Activated CD4-positive, alpha-beta memory T cell treated with anti-CD3 and anti-CD28 coated beads, Interleukin-2, amount 10 ng/mL, durations not matched to agents 7 days and 5 days (primary cell): ENCODE data around the gene CDK5RAP3. TPM values are rescaled to one million over a fixed set of nuclear protein-coding genes. Genes with fewer than 3 reads are reported as not detected.
"Not testable (repeated sequence)": the region's sequence is repeated elsewhere in the genome, so short reads cannot be mapped to it uniquely, and the experiment has no call there.

ENCODE experiments used
- CTCF ChIA-PET: fragments of 350-600 bp; sonication (Branson Sonifier 250); formaldehyde crosslinking; loops from one replicate; lab custom pipeline; 2021; ENCODE audit warnings: antibody characterized with exemption, inconsistent platforms; lab: Charles Lee
- POLR2A ChIA-PET: fragments of 350-600 bp; sonication (Branson Sonifier 250); formaldehyde crosslinking; loops from one replicate; lab custom pipeline; 2021; ENCODE audit warnings: antibody characterized with exemption; lab: Charles Lee
- DNase-seq: peaks from one replicate; pipeline ENCODE4 v3.0.0-alpha.2; 2020
- H3K27ac Mint-ChIP-seq: one replicate; pipeline ENCODE4 v1.8.0; 2021; ENCODE audit warnings: mild to moderate bottlenecking, mixed read lengths
- H3K27me3 Mint-ChIP-seq: one replicate; pipeline ENCODE4 v1.8.0; 2021; ENCODE audit warnings: mixed read lengths
- H3K36me3 Mint-ChIP-seq: one replicate; pipeline ENCODE4 v1.8.0; 2021; ENCODE audit warnings: low read depth, mixed read lengths
- H3K4me1 Mint-ChIP-seq: one replicate; pipeline ENCODE4 v1.8.0; 2021; ENCODE audit warnings: mixed read lengths
- H3K4me3 Mint-ChIP-seq: one replicate; pipeline ENCODE4 v1.8.0; 2021; ENCODE audit warnings: mild to moderate bottlenecking, mixed read lengths
- H3K9me3 Mint-ChIP-seq: one replicate; pipeline ENCODE4 v1.8.0; 2021; ENCODE audit warnings: mixed read lengths
- total RNA-seq, 2 experiments: library from RNA; stranded (reverse); gene quantifications; one replicate each; pipeline ENCODE4 v1.2.3, GENCODE V29; 2021

CDK5RAP3 gene
- total RNA-seq, result 100 to 1,000 TPM; 194 to 205 TPM

- ChIA-PET POLR2A (interaction anchor here (0.7 to 5.5 kb wide), 23 partner anchors 10 to 140 kb away, joined by 3 to 26 read pairs (median 6); partner anchors contain the start of genes LRRC46, MRPL10, NFE2L1 and PNPO), CTCF (interaction anchor here (0.5 to 7.9 kb wide), 51 partner anchors 9 to 866 kb away, joined by 3 to 229 read pairs (median 4); partner anchors contain the start of genes HOXB9, LRRC46, MRPL10 and NFE2L1)
- Mint-ChIP-seq H3K36me3 (peaks cover 16% of the 10 kb centered on the region), H3K4me1 (peaks cover 28% of the 10 kb centered on the region), H3K4me3 (peak within 1 kb of the TSS; percentile 91), H3K27ac (peak within 1 kb of the TSS; percentile 64), H3K9me3 (no peaks in the 10 kb centered on the region), H3K27me3 (no peaks in the 10 kb centered on the region)
- DNase-seq, result peak; percentile 100
Measured at GRCh38 chr17:47970725-47971499, at the start of gene CDK5RAP3. CDK5RAP3 (plus strand) TSS chr17:47971113; CDS start chr17:47971147, 34 bp downstream.

DNA sequence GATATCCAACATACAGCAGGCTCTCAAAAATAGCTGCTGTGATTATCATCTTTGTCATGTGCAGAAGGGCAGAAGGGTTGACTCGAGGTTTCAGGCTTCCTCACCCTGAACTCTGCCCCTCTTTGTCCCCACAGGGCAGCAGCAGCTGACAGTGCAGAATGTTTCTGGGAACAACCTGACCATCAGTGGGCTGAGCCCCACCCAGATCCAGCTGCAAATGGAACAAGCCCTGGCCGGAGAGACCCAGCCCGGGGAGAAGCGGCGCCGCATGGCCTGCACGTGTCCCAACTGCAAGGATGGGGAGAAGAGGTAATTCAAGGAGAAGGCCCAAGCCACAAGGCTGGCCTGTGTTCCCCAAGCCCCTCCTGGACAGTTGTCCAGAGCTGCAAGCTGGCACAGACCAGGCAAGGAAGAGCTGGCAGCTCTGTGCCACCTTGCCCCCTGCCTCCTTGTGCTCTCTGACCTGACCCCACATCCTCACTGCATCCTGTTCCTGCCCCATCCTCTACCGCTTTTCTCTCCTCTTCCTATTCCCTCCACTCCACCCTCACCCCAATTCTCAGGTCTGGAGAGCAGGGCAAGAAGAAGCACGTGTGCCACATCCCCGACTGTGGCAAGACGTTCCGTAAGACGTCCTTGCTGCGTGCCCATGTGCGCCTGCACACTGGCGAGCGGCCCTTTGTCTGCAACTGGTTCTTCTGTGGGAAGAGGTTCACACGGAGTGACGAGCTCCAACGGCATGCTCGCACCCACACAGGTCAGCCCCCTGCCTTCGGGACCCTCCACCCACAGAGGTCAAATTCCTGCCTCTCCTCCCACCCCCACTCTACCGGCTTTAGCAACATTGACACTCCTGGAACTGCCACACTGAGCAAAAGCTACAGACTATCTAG, 45.9 kb upstream of the CDK5RAP3 start:
- Mint-ChIP-seq H3K27me3 (no peaks in the 10 kb centered on the region), H3K27ac (no peak overlapping the region), H3K9me3 (no peaks in the 10 kb centered on the region), H3K36me3 (peaks cover 64% of the 10 kb centered on the region), H3K4me1 (peaks cover 7% of the 10 kb centered on the region), H3K4me3 (no peak overlapping the region)
- DNase-seq, result no peak
- ChIA-PET CTCF (interaction anchor here (0.6 to 1.5 kb wide), 2 partner anchors 24 to 186 kb away, joined by 4 read pairs; no protein-coding TSS in a partner anchor), POLR2A (no interaction called here)

DNA sequence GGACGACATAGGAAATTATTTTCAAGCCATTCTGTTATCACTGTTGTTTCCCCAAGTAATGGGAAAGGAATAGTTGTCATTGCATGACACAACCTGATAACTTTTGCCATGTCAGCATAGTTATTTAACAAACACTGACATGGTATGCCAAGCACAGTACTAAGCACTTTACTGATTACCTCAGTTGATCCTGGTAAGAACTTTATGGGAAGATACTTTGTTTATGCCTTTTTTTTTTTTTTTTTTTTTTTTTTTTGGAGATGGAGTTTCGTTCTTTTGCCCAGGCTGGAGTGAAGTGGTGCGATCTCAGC, 45.3 kb upstream of the CDK5RAP3 start:
- ChIA-PET CTCF (interaction anchor here (0.6 to 1.5 kb wide), 4 partner anchors 22 to 245 kb away, joined by 3 to 4 read pairs (median 4); no protein-coding TSS in a partner anchor), POLR2A (no interaction called here)
- peaks cover 7% of the 10 kb centered on the region for H3K4me1 Mint-ChIP-seq
- H3K27ac Mint-ChIP-seq, result no peak overlapping the region
- H3K27me3 Mint-ChIP-seq, result no peaks in the 10 kb centered on the region
- H3K36me3 Mint-ChIP-seq, result peaks cover 69% of the 10 kb centered on the region
- H3K9me3 Mint-ChIP-seq, result no peaks in the 10 kb centered on the region
- DNase-seq, result no peak
- H3K4me3 Mint-ChIP-seq, result no peak overlapping the region

- Mint-ChIP-seq H3K27me3 (no peaks in the 10 kb centered on the region), H3K27ac (peak overlapping the region; percentile 32), H3K4me3 (no peak overlapping the region), H3K4me1 (peaks cover 7% of the 10 kb centered on the region), H3K36me3 (peaks cover 61% of the 10 kb centered on the region), H3K9me3 (no peaks in the 10 kb centered on the region)
- no peak for DNase-seq
- POLR2A ChIA-PET, result no interaction called here
- CTCF ChIA-PET, result interaction anchor here (5.0 kb wide), 1 partner anchor 20 kb away, joined by 30 read pairs; no protein-coding TSS in a partner anchor
Measured at GRCh38 chr17:47927821-47928400, 43.0 kb upstream of the CDK5RAP3 start.

GRCh38 chr17:47928415-47928814, 42.5 kb upstream of the CDK5RAP3 start:
- Mint-ChIP-seq H3K4me3 (no peak overlapping the region), H3K27ac (peak overlapping the region; percentile 32), H3K4me1 (peaks cover 7% of the 10 kb centered on the region), H3K36me3 (peaks cover 56% of the 10 kb centered on the region), H3K9me3 (no peaks in the 10 kb centered on the region), H3K27me3 (no peaks in the 10 kb centered on the region)
- ChIA-PET CTCF (interaction anchor here (5.0 kb wide), 1 partner anchor 19 kb away, joined by 30 read pairs; no protein-coding TSS in a partner anchor), POLR2A (interaction anchor here (2.1 to 2.4 kb wide), 2 partner anchors 12 to 13 kb away, joined by 6 read pairs; partner anchors contain the start of gene PNPO)
- no peak for DNase-seq

- ChIA-PET CTCF (interaction anchor here (5.0 kb wide), 1 partner anchor 18 kb away, joined by 30 read pairs; no protein-coding TSS in a partner anchor), POLR2A (interaction anchor here (0.7 to 2.4 kb wide), 3 partner anchors 11 to 34 kb away, joined by 3 to 6 read pairs (median 6); partner anchors contain the start of genes PNPO and SP2)
- Mint-ChIP-seq H3K27me3 (no peaks in the 10 kb centered on the region), H3K4me1 (peaks cover 7% of the 10 kb centered on the region), H3K9me3 (no peaks in the 10 kb centered on the region), H3K36me3 (peaks cover 48% of the 10 kb centered on the region), H3K27ac (no peak overlapping the region), H3K4me3 (no peak overlapping the region)
- no peak for DNase-seq
Measured at GRCh38 chr17:47929218-47930000, 41.5 kb upstream of the CDK5RAP3 start.

GRCh38 chr17:47931848-47932247, 39.1 kb upstream of the CDK5RAP3 start:
- H3K4me1 Mint-ChIP-seq, result peaks cover 7% of the 10 kb centered on the region
- no peaks in the 10 kb centered on the region for H3K9me3 Mint-ChIP-seq
- H3K36me3 Mint-ChIP-seq, result peaks cover 31% of the 10 kb centered on the region
- ChIA-PET CTCF (interaction anchor here (5.0 kb wide), 1 partner anchor 16 kb away, joined by 30 read pairs; no protein-coding TSS in a partner anchor), POLR2A (interaction anchor here (1.3 kb wide), 1 partner anchor 36 kb away, joined by 3 read pairs; the partner anchor contains the start of gene SP2)
- H3K4me3 Mint-ChIP-seq, result no peak overlapping the region
- DNase-seq, result no peak
- no peak overlapping the region for H3K27ac Mint-ChIP-seq
- H3K27me3 Mint-ChIP-seq, result no peaks in the 10 kb centered on the region

DNA sequence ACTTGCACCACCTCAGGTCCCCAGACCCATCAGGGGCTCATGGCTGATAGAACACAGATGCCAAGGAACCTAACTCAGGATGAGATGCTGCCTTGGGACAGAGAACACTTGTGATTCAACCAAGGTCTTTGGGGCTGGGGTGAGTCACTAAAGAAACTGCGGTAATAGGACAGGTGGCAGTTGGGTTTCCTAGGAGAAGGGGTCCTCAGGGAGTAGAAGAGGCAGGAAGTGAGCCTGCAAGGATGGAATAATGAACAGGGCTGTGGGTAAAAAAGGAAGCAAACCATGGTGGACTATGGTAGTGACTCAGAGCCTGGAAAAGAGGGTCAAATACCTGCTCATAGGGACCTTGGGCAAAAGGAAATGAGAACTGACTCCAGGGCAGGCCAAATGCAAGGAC, 36.1 kb upstream of the CDK5RAP3 start:
- no peak overlapping the region for H3K4me3 Mint-ChIP-seq
- CTCF ChIA-PET, result no interaction called here

DNA sequence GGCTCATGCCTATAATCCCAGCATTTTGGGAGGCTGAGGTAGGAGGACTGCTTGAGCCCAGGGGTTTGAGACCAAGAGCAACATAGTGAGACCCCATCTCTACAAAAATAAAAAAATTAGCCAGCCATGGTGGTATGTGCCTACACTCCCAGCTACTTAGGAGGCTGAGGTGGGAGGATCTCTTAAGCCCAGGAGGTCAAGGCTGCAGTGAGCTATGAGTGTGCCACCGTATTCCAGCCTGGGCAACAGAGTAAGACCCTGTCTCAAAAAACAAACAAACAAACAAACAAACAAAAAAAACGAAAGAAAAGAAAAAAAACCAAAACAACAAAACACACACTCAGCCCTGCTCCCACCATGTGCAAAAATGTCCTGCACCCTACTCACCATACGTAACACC, 35.4 kb upstream of the CDK5RAP3 start:
- CTCF ChIA-PET, result interaction anchor here (4.2 kb wide), 1 partner anchor 12 kb away, joined by 23 read pairs; no protein-coding TSS in a partner anchor
- not testable (repeated sequence) for H3K36me3 Mint-ChIP-seq, H3K9me3 Mint-ChIP-seq, H3K27me3 Mint-ChIP-seq, DNase-seq, H3K27ac Mint-ChIP-seq, H3K4me3 Mint-ChIP-seq
- peaks cover 10% of the 10 kb centered on the region for H3K4me1 Mint-ChIP-seq
- POLR2A ChIA-PET, result interaction anchor here (1.0 kb wide), 1 partner anchor 31 kb away, joined by 3 read pairs; no protein-coding TSS in a partner anchor

More for the DNA sequence above, 36.1 kb upstream of the CDK5RAP3 start:
- Mint-ChIP-seq H3K36me3 (peaks cover 12% of the 10 kb centered on the region), H3K4me1 (peaks cover 8% of the 10 kb centered on the region), H3K9me3 (no peaks in the 10 kb centered on the region), H3K27ac (no peak overlapping the region), H3K27me3 (no peaks in the 10 kb centered on the region)
- DNase-seq, result no peak
- POLR2A ChIA-PET, result interaction anchor here (1.0 kb wide), 1 partner anchor 30 kb away, joined by 3 read pairs; no protein-coding TSS in a partner anchor

- ChIA-PET CTCF (interaction anchor here (0.9 to 4.2 kb wide), 2 partner anchors 11 to 35 kb away, joined by 3 to 23 read pairs; partner anchors contain the start of gene CDK5RAP3), POLR2A (no interaction called here)
- Mint-ChIP-seq H3K9me3 (no peaks in the 10 kb centered on the region), H3K4me1 (peaks cover 13% of the 10 kb centered on the region), H3K36me3 (peaks cover 5% of the 10 kb centered on the region), H3K27ac (no peak overlapping the region), H3K4me3 (no peak overlapping the region), H3K27me3 (no peaks in the 10 kb centered on the region)
- no peak for DNase-seq
Measured at GRCh38 chr17:47935961-47936360, 35.0 kb upstream of the CDK5RAP3 start.

DNA sequence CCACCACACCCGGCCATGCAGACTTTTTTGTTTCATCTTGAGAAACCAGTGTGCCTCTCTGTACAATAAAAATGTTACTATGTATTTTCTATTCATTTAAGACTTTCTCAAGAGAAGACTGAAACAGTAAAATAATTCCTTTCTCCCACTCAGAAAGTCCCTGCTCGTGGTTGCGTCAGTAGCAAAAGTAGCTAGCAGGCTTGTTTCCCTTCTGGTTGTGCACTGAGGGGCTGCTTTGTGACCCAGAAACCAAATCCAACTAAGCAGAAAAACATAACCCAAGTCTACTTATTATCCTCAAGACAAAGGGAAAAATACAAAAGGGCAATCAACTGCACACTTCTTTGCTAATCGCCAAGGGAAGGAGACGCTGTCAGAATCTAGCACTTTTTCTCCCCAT, 33.0 kb upstream of the CDK5RAP3 start:
- Mint-ChIP-seq H3K4me3 (no peak overlapping the region), H3K27ac (no peak overlapping the region), H3K4me1 (peaks cover 27% of the 10 kb centered on the region), H3K9me3 (no peaks in the 10 kb centered on the region), H3K27me3 (no peaks in the 10 kb centered on the region), H3K36me3 (peaks cover 2% of the 10 kb centered on the region)
- ChIA-PET POLR2A (no interaction called here), CTCF (interaction anchor here (1.8 to 4.2 kb wide), 2 partner anchors 9 to 96 kb away, joined by 5 to 23 read pairs; partner anchors contain the start of gene SCRN2)
- DNase-seq, result no peak
